GM18511 (cell line): ENCODE data around the gene TBCCD1.
"Not testable (repeated sequence)": the region's sequence is repeated elsewhere in the genome, so short reads cannot be mapped to it uniquely, and the experiment has no call there.

Source experiments
- ATAC-seq: cut with Tn5 transposase; IDR thresholded peaks from one replicate; pipeline ENCODE4 v1.9.1; 2021; ENCODE audit warnings: mild to moderate bottlenecking, moderate library complexity; ENCODE audit not compliant: unreplicated experiment

The TBCCD1 gene

GRCh38 chr3:186520957-186521842, 45.9 kb downstream of the TBCCD1 start:
- ATAC-seq: peak; percentile 70

- ATAC-seq: no peak
Observed at GRCh38 chr3:186520431-186520830, 46.7 kb downstream of the TBCCD1 start.

GRCh38 chr3:186519021-186519658, 48.0 kb downstream of the TBCCD1 start:
- peak; percentile 45 for ATAC-seq

GRCh38 chr3:186517218-186517617, 49.9 kb downstream of the TBCCD1 start:
- no peak for ATAC-seq

GRCh38 chr3:186516646-186517045, 50.5 kb downstream of the TBCCD1 start:
- ATAC-seq: no peak

GRCh38 chr3:186515125-186515524, 52.0 kb downstream of the TBCCD1 start:
- ATAC-seq: no peak

GRCh38 chr3:186514296-186515002, 52.7 kb downstream of the TBCCD1 start:
- ATAC-seq: no peak

GRCh38 chr3:186513386-186513785, 53.8 kb downstream of the TBCCD1 start:
- ATAC-seq: no peak

GRCh38 chr3:186512570-186513302, 54.4 kb downstream of the TBCCD1 start:
- no peak for ATAC-seq

GRCh38 chr3:186511702-186512101, 55.4 kb downstream of the TBCCD1 start:
- no peak for ATAC-seq

GRCh38 chr3:186511245-186511644, 55.9 kb downstream of the TBCCD1 start:
- ATAC-seq: peak; percentile 82

- peak; percentile 38 for ATAC-seq
Observed at GRCh38 chr3:186510374-186511079, 56.6 kb downstream of the TBCCD1 start.

GRCh38 chr3:186509423-186509822, 57.7 kb downstream of the TBCCD1 start:
- no peak for ATAC-seq

GRCh38 chr3:186506857-186507256, 60.3 kb downstream of the TBCCD1 start:
- ATAC-seq: no peak

- no peak for ATAC-seq
Observed at GRCh38 chr3:186506191-186506739, 60.9 kb downstream of the TBCCD1 start.

GRCh38 chr3:186502966-186503712, 64.0 kb downstream of the TBCCD1 start:
- no peak for ATAC-seq

- ATAC-seq: no peak
Observed at GRCh38 chr3:186502138-186502948, 64.8 kb downstream of the TBCCD1 start.

GRCh38 chr3:186499949-186500348, 67.2 kb downstream of the TBCCD1 start:
- ATAC-seq: not testable (repeated sequence)
